ENCODE data around the gene METTL22.

DNA sequence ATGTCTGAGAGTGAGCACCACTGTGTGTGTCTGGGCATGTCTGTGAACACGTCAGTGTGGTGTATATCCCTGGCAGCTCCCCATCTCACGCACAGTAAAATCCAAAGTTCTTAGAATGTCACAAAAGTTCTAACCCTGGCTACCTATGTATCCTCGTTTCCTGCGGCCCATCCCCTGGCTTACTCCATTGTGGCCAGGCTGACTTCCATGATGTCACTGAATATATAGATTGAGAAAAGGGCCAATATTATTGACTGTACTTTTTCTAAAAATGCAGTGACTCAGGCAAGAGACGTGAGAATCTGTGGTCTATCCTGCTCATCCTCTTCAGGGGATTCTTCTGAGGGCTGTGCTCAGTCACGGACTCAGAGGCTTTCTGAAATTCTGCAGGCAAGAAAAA, 963 bp upstream of the METTL22 start:
- TF ChIP-seq, protein P1, sequence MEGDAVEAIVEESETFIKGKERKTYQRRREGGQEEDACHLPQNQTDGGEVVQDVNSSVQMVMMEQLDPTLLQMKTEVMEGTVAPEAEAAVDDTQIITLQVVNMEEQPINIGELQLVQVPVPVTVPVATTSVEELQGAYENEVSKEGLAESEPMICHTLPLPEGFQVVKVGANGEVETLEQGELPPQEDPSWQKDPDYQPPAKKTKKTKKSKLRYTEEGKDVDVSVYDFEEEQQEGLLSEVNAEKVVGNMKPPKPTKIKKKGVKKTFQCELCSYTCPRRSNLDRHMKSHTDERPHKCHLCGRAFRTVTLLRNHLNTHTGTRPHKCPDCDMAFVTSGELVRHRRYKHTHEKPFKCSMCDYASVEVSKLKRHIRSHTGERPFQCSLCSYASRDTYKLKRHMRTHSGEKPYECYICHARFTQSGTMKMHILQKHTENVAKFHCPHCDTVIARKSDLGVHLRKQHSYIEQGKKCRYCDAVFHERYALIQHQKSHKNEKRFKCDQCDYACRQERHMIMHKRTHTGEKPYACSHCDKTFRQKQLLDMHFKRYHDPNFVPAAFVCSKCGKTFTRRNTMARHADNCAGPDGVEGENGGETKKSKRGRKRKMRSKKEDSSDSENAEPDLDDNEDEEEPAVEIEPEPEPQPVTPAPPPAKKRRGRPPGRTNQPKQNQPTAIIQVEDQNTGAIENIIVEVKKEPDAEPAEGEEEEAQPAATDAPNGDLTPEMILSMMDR (IDR thresholded peaks at IDR 0.05): no peak
- no peak for TF ChIP-seq EZH2 (IDR thresholded peaks at IDR 0.05; ENCODE audit: borderline replicate concordance, insufficient read depth, low read depth, low read length, poor library complexity, severe bottlenecking)

All from B cell (primary cell).